IgD-negative memory B cell (primary cell): ENCODE data around the gene CFAP45. TPM values are rescaled to one million over a fixed set of nuclear protein-coding genes. Genes with fewer than 3 reads are reported as not detected.

Experiments
- H3K27ac Mint-ChIP-seq, 3 donors: one replicate each; pipeline ENCODE4 v1.8.0; 2020 to 2022; ENCODE audit warnings: mild to moderate bottlenecking in 3 of 3, mixed read lengths in 3 of 3, moderate library complexity in 1 of 3
- H3K27me3 Mint-ChIP-seq: one replicate; pipeline ENCODE4 v1.8.0; 2021; ENCODE audit warnings: mixed read lengths
- H3K36me3 Mint-ChIP-seq: one replicate; pipeline ENCODE4 v1.8.0; 2020; ENCODE audit warnings: mild to moderate bottlenecking, mixed read lengths
- H3K4me1 Mint-ChIP-seq, 3 donors: one replicate each; pipeline ENCODE4 v1.8.0; 2020 to 2022; ENCODE audit warnings: mixed read lengths in 3 of 3, mild to moderate bottlenecking in 1 of 3
- H3K4me3 Mint-ChIP-seq, 4 donors: one replicate each; pipeline ENCODE4 v1.8.0; 2020 to 2022; ENCODE audit warnings: mild to moderate bottlenecking in 4 of 4, mixed read lengths in 4 of 4, moderate library complexity in 3 of 4
- H3K9me3 Mint-ChIP-seq, 3 donors: one replicate each; pipeline ENCODE4 v1.8.0; 2020 to 2021; ENCODE audit warnings: mixed read lengths in 3 of 3, mild to moderate bottlenecking in 1 of 3
- polyA plus RNA-seq: library from polyadenylated mRNA; unstranded; fragments of 300-500 nt; fragmentation: Illumina TruSeq; gene quantifications from one replicate; pipeline ENCODE4 v1.2.3, GENCODE V29; 2021

CFAP45 gene
- polyA plus RNA-seq, 1 donor from 2014 or later: 1.2 TPM

DNA sequence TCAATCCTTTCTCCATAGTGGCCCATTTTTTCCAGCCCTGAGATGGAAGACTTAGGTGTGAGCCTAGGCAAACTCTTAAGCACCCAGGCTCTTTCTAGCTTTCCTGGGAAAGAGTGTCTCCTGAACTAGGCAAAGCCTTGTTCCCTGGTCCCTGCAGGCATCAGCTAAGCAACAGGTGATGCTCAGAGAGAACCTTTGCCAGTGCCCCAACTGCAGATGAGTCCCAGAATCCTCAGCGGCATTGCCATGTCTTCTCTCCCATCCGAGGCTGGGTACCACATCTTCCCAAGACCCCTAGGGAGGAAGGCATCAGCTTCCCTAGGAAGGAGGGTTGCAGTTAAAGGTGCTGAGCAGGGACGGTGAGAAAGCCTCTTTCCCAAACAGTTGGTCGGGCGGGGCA is 29.3 kb downstream of the CFAP45 start:
- Mint-ChIP-seq H3K27ac (no peak overlapping the region), H3K4me1 (no peaks in the 10 kb centered on the region)

GRCh38 chr1:159869607-159870006 is 30.4 kb downstream of the CFAP45 start:
- H3K4me3 Mint-ChIP-seq: no peak overlapping the region
- no peaks in the 10 kb centered on the region for H3K4me1 Mint-ChIP-seq
- H3K27me3 Mint-ChIP-seq: peaks cover 5% of the 10 kb centered on the region
- H3K36me3 Mint-ChIP-seq: peaks cover 1% of the 10 kb centered on the region
- no peaks in the 10 kb centered on the region for H3K9me3 Mint-ChIP-seq
- peak overlapping the region in 1 of 3 donors; percentile 3 for H3K27ac Mint-ChIP-seq

More for the DNA sequence above, 29.3 kb downstream of the CFAP45 start:
- Mint-ChIP-seq H3K9me3 (no peaks in the 10 kb centered on the region), H3K36me3 (no peaks in the 10 kb centered on the region), H3K27me3 (peaks cover 5% of the 10 kb centered on the region), H3K4me3 (no peak overlapping the region)

DNA sequence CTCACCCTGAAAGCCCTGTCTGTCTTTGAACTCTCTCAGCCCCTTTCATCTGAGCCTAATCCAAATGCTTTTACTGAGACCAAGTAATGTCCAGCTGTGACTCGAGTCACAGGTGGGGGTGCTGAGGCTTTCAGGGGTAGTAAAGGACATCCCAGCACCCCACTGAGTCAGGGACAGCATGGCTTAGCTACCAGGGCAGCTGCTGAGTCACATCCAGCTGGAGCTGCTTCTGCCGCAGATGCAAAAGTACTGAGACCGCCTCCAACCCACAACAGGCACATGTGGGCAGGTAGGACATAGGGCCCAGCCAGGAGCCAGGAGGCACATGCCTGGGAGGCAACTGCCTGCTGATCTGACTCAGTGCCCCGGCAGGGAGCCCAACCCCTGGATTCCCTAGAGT is 30.8 kb downstream of the CFAP45 start:
- Mint-ChIP-seq H3K4me3 (no peak overlapping the region), H3K9me3 (no peaks in the 10 kb centered on the region), H3K36me3 (peaks cover 1% of the 10 kb centered on the region), H3K4me1 (no peaks in the 10 kb centered on the region), H3K27ac (no peak overlapping the region), H3K27me3 (peaks cover 5% of the 10 kb centered on the region)

DNA sequence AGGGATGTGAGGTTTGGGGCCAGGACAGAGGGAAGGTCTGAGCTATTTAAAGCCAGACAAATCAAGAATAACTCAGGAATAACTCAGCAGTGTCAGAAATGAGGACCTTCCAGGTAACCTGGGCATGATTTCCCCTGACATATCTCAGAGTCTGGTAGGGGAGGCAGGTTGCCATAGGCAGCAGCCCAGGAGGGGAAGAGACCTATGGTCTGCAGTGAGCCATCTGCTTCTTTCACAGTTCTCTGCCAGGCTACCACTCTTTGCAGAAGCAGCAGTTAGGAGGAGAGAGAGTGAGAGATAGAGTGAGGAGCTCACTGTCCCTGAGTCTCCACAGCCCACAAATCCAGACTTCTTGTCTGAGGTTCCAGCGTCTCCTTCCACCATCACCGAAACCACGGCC is 31.2 kb downstream of the CFAP45 start:
- no peak overlapping the region for H3K27ac Mint-ChIP-seq
- no peak overlapping the region for H3K4me3 Mint-ChIP-seq
- no peaks in the 10 kb centered on the region for H3K9me3 Mint-ChIP-seq
- no peaks in the 10 kb centered on the region for H3K4me1 Mint-ChIP-seq
- peaks cover 1% of the 10 kb centered on the region for H3K36me3 Mint-ChIP-seq
- H3K27me3 Mint-ChIP-seq: peaks cover 5% of the 10 kb centered on the region

- H3K9me3 Mint-ChIP-seq: no peaks in the 10 kb centered on the region
- peaks cover 1% of the 10 kb centered on the region for H3K36me3 Mint-ChIP-seq
- peaks cover 3% of the 10 kb centered on the region for H3K27me3 Mint-ChIP-seq
- H3K27ac Mint-ChIP-seq: no peak overlapping the region
- no peaks in the 10 kb centered on the region for H3K4me1 Mint-ChIP-seq
- no peak overlapping the region for H3K4me3 Mint-ChIP-seq
Observed at GRCh38 chr1:159867664-159868026, 32.3 kb downstream of the CFAP45 start.

GRCh38 chr1:159866905-159867663 is 32.9 kb downstream of the CFAP45 start:
- no peaks in the 10 kb centered on the region for H3K4me1 Mint-ChIP-seq
- H3K36me3 Mint-ChIP-seq: peaks cover 1% of the 10 kb centered on the region
- H3K27me3 Mint-ChIP-seq: peaks cover 3% of the 10 kb centered on the region
- no peak overlapping the region for H3K4me3 Mint-ChIP-seq
- H3K27ac Mint-ChIP-seq: no peak overlapping the region
- H3K9me3 Mint-ChIP-seq: no peaks in the 10 kb centered on the region

- peaks cover 1% of the 10 kb centered on the region for H3K36me3 Mint-ChIP-seq
- H3K4me1 Mint-ChIP-seq: no peaks in the 10 kb centered on the region
- peak overlapping the region in 1 of 4 donors; percentile 30 for H3K4me3 Mint-ChIP-seq
- H3K9me3 Mint-ChIP-seq: no peaks in the 10 kb centered on the region
- peaks cover 3% of the 10 kb centered on the region for H3K27me3 Mint-ChIP-seq
- H3K27ac Mint-ChIP-seq: no peak overlapping the region
Observed at GRCh38 chr1:159866066-159866465, 33.9 kb downstream of the CFAP45 start.

GRCh38 chr1:159864262-159864661 is 35.7 kb downstream of the CFAP45 start:
- H3K9me3 Mint-ChIP-seq: no peaks in the 10 kb centered on the region
- H3K36me3 Mint-ChIP-seq: peaks cover 1% of the 10 kb centered on the region
- no peak overlapping the region for H3K27ac Mint-ChIP-seq
- peaks cover 2% of the 10 kb centered on the region for H3K27me3 Mint-ChIP-seq
- H3K4me1 Mint-ChIP-seq: no peaks in the 10 kb centered on the region
- H3K4me3 Mint-ChIP-seq: no peak overlapping the region

- Mint-ChIP-seq H3K4me1 (no peaks in the 10 kb centered on the region), H3K9me3 (no peaks in the 10 kb centered on the region), H3K27me3 (no peaks in the 10 kb centered on the region), H3K27ac (peak within 1 kb of the TSS in 1 of 3 donors; percentile 49), H3K4me3 (no peak within 1 kb of the TSS), H3K36me3 (peaks cover 1% of the 10 kb centered on the region)
Observed at GRCh38 chr1:159862557-159862956, 37.4 kb downstream of the CFAP45 start, which contains the start of gene VSIG8. Gene VSIG8, minus strand, starts transcription at chr1:159862657. Its CDS starts 136 bp downstream, at chr1:159862521.

- H3K27me3 Mint-ChIP-seq: no peaks in the 10 kb centered on the region
- no peaks in the 10 kb centered on the region for H3K9me3 Mint-ChIP-seq
- H3K36me3 Mint-ChIP-seq: peaks cover 1% of the 10 kb centered on the region
- H3K4me1 Mint-ChIP-seq: no peaks in the 10 kb centered on the region
- H3K4me3 Mint-ChIP-seq: no peak overlapping the region
- no peak overlapping the region for H3K27ac Mint-ChIP-seq
Observed at GRCh38 chr1:159862031-159862430, 37.9 kb downstream of the CFAP45 start.

- Mint-ChIP-seq H3K27ac (no peak overlapping the region), H3K4me3 (no peak overlapping the region), H3K4me1 (no peaks in the 10 kb centered on the region), H3K9me3 (no peaks in the 10 kb centered on the region), H3K36me3 (peaks cover 1% of the 10 kb centered on the region), H3K27me3 (no peaks in the 10 kb centered on the region)
Observed at GRCh38 chr1:159861218-159861617, 38.7 kb downstream of the CFAP45 start.

GRCh38 chr1:159860456-159860855 is 39.5 kb downstream of the CFAP45 start:
- Mint-ChIP-seq H3K27ac (no peak overlapping the region), H3K36me3 (peaks cover under 1% of the 10 kb centered on the region), H3K27me3 (no peaks in the 10 kb centered on the region)

DNA sequence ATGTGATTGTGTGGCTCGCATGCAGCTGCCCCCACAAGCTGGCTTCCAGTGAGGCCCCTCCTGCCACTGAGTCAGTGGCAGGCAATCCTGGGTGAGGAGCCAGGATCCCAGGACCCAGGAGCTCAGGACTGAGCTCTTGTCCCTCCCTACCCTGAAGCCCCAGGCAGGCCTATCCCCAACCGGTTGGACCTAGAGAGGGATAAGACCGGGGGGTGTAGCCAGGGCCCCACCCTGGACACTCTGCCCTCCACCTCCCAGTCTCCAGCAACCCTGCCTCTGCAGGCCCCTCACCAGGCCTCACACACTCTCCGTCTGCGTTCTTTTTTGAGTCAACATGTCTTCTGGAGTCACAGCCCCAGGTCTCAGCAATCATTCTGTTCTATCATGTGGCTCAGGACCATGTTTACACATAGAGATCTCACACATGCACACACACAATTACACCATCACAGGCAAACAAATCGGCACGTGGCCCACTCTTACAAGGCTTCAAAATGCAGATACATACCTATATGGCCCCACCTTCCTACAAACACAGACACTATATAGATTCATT is 40.1 kb downstream of the CFAP45 start:
- Mint-ChIP-seq H3K36me3 (no peaks in the 10 kb centered on the region), H3K4me3 (no peak overlapping the region), H3K4me1 (peaks cover 0 to 4% (median 0%) of the 10 kb centered on the region in 3 donors), H3K9me3 (no peaks in the 10 kb centered on the region), H3K27ac (no peak overlapping the region), H3K27me3 (peaks cover 2% of the 10 kb centered on the region)

More at GRCh38 chr1:159860456-159860855, 39.5 kb downstream of the CFAP45 start:
- H3K4me3 Mint-ChIP-seq: no peak overlapping the region
- no peaks in the 10 kb centered on the region for H3K4me1 Mint-ChIP-seq
- H3K9me3 Mint-ChIP-seq: no peaks in the 10 kb centered on the region

DNA sequence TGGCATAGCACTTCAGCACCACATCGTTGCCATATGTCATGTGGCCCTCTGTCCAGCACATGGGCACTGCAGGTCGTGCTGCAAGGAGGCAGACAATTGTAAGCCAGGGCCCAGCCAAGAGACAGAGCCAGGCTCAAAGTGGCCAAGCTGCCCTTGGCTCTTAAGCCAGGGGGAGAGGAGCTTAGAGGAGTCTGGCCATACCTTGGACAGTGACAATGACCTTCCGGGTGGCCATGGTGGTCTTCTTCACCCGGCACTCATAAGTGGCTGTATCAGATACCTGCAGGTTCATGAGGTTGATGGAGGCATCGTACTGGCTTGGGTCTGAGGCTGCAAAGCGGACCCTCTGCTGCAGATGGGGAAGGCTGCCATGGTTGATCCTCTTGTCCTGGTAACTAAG is 42.1 kb downstream of the CFAP45 start:
- H3K36me3 Mint-ChIP-seq: no peaks in the 10 kb centered on the region
- no peak overlapping the region for H3K4me3 Mint-ChIP-seq
- H3K27ac Mint-ChIP-seq: no peak overlapping the region
- peaks cover 0 to 9% (median 6%) of the 10 kb centered on the region in 3 donors for H3K4me1 Mint-ChIP-seq
- H3K27me3 Mint-ChIP-seq: peaks cover 2% of the 10 kb centered on the region
- no peaks in the 10 kb centered on the region for H3K9me3 Mint-ChIP-seq

GRCh38 chr1:159856576-159856975 is 43.4 kb downstream of the CFAP45 start:
- Mint-ChIP-seq H3K4me3 (peak overlapping the region in 1 of 4 donors; percentile 65), H3K27me3 (peaks cover 2% of the 10 kb centered on the region), H3K36me3 (no peaks in the 10 kb centered on the region), H3K9me3 (no peaks in the 10 kb centered on the region), H3K27ac (no peak overlapping the region), H3K4me1 (peaks cover 0 to 9% (median 6%) of the 10 kb centered on the region in 3 donors)

DNA sequence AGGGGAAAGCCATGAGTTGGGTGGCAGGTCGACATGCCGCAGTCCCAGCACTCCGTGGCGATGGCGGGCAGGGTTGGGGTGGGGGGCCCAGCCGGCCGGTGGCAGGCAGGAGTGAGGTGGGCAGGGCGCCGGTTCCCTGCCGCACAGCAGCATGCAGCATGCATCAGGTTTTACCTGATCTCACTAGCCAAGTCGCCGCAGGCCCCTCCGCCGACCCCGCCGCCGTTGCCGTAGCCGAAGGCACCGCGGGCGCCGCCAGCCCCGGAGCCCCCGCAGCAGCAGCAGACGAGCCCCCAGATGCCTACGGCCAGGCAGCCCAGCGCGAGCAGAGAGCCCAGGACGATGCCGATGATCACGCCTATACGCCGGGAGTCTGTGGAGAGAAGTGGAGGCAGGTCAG is 44.3 kb downstream of the CFAP45 start:
- no peak overlapping the region for H3K27ac Mint-ChIP-seq
- no peaks in the 10 kb centered on the region for H3K9me3 Mint-ChIP-seq
- peak overlapping the region in 1 of 4 donors; percentile 88 for H3K4me3 Mint-ChIP-seq
- no peaks in the 10 kb centered on the region for H3K36me3 Mint-ChIP-seq
- peaks cover 2% of the 10 kb centered on the region for H3K27me3 Mint-ChIP-seq
- H3K4me1 Mint-ChIP-seq: peaks cover 0 to 9% (median 6%) of the 10 kb centered on the region in 3 donors
